ENCODE results near the gene MS4A4E. TPM values are rescaled to one million over a fixed set of nuclear protein-coding genes. Genes with fewer than 3 reads are reported as not detected.
"Not testable (repeated sequence)": the region's sequence is repeated elsewhere in the genome, so short reads cannot be mapped to it uniquely, and the experiment has no call there.

MS4A4E gene
- total RNA-seq, 1 donor from 2014 or later = not detected

DNA sequence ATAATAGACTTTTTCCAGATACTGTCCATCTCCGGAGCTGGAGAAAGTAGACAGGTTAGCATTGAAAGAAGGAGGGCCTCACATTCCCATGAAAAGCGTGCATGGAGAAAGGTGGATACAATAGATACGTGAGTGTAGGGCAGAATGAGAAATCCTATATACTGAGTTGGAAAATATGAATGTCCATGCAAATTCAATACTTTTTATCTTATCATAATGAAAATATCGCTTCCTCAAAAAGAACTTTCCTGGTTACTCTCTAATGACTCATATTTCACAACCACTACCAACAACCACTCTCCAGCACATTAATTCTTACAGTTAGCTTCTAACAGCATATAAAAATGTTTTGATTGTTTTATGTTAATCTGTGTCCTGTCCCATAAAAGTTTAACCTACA is 38.0 kb downstream of the MS4A4E start:
- TF ChIP-seq, protein P1, sequence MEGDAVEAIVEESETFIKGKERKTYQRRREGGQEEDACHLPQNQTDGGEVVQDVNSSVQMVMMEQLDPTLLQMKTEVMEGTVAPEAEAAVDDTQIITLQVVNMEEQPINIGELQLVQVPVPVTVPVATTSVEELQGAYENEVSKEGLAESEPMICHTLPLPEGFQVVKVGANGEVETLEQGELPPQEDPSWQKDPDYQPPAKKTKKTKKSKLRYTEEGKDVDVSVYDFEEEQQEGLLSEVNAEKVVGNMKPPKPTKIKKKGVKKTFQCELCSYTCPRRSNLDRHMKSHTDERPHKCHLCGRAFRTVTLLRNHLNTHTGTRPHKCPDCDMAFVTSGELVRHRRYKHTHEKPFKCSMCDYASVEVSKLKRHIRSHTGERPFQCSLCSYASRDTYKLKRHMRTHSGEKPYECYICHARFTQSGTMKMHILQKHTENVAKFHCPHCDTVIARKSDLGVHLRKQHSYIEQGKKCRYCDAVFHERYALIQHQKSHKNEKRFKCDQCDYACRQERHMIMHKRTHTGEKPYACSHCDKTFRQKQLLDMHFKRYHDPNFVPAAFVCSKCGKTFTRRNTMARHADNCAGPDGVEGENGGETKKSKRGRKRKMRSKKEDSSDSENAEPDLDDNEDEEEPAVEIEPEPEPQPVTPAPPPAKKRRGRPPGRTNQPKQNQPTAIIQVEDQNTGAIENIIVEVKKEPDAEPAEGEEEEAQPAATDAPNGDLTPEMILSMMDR (IDR thresholded peaks at IDR 0.05) = no peak
- peaks cover 8% of the 10 kb centered on the region for H3K9me3 Mint-ChIP-seq

DNA sequence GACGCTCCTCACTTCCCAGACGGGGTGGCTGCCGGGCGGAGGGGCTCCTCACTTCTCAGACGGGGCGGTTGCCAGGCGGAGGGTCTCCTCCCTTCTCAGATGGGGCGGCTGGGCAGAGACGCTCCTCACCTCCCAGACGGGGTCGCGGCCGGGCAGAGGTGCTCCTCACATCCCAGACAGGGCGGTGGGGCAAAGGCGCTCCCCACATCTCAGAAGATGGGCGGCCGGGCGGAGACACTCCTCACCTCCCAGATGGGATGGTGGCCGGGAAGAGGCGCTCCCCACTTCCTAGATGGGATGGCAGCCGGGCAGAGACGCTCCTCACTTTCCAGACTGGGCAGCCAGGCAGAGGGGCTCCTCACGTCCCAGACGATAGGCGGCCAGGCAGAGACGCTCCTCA is 41.6 kb downstream of the MS4A4E start:
- not testable (repeated sequence) for H3K36me3 Mint-ChIP-seq; DNase-seq (ENCODE audit: low spot score); H3F3A ChIP-seq (ENCODE audit: low read depth); H3K9me3 ChIP-seq (ENCODE audit: low read depth); H3K27ac Mint-ChIP-seq; H3K36me3 ChIP-seq; H3K4me1 Mint-ChIP-seq; H3K4me3 ChIP-seq; H3K27me3 Mint-ChIP-seq (ENCODE audit: insufficient read depth, low read depth); H3K79me2 ChIP-seq (ENCODE audit: low read depth); H4K20me1 ChIP-seq (ENCODE audit: low read depth); H3K4me3 Mint-ChIP-seq; H2AFZ ChIP-seq (replicated peaks); H3K4me1 ChIP-seq; H3K9ac ChIP-seq; H3K4me2 ChIP-seq; H3K27me3 ChIP-seq; H3K27ac ChIP-seq
- peaks cover 11% of the 10 kb centered on the region for H3K9me3 Mint-ChIP-seq

More for the DNA sequence above, 38.0 kb downstream of the MS4A4E start:
- peaks cover 4% of the 10 kb centered on the region for H3K27me3 Mint-ChIP-seq (ENCODE audit: insufficient read depth, low read depth)
- no peaks in the 10 kb centered on the region for H3K36me3 ChIP-seq
- H3K27ac ChIP-seq = no peak overlapping the region
- no peaks in the 10 kb centered on the region for H4K20me1 ChIP-seq (ENCODE audit: low read depth)
- peaks cover 3% of the 10 kb centered on the region for H3F3A ChIP-seq (ENCODE audit: low read depth)
- H3K27me3 ChIP-seq = no peaks in the 10 kb centered on the region
- no peak overlapping the region for H3K4me2 ChIP-seq
- H3K36me3 Mint-ChIP-seq = peaks cover 3% of the 10 kb centered on the region
- H3K27ac Mint-ChIP-seq = no peak overlapping the region
- H3K4me3 Mint-ChIP-seq = no peak overlapping the region
- no peak overlapping the region for H3K9ac ChIP-seq
- no peak overlapping the region for H3K4me3 ChIP-seq
- no peak overlapping the region for H2AFZ ChIP-seq (replicated peaks)
- peaks cover 7% of the 10 kb centered on the region for H3K9me3 ChIP-seq (ENCODE audit: low read depth)
- peaks cover 18% of the 10 kb centered on the region for H3K4me1 ChIP-seq
- H3K4me1 Mint-ChIP-seq = peaks cover 31% of the 10 kb centered on the region
- H3K79me2 ChIP-seq (ENCODE audit: low read depth) = no peaks in the 10 kb centered on the region
- no peak for DNase-seq (ENCODE audit: low spot score)

DNA sequence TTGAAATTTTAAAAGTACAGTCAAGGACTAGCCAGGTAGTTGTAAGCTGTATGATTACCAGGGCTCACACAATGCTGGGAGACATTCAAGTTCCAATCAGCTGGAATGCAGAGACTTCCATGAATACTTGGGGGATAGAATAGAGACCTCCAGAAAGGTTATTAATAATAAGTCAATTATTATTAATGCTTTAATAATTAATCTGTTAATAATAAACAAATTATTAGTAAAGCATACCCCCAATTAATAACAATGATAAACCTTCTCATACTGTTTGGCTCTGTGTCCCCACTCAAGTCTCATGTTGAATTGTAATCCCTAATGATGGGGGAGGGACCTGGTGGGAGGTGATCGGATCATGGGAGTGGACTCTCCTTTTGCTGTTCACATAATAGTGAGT is 45.5 kb downstream of the MS4A4E start:
- TF ChIP-seq, protein P1 (IDR thresholded peaks at IDR 0.05) = no peak
- TF ChIP-seq EZH2phosphoT487 (IDR thresholded peaks at IDR 0.05) (no peak), EZH2 (IDR thresholded peaks at IDR 0.05) (no peak)
- Histone ChIP-seq H3F3A (ENCODE audit: low read depth) (no peaks in the 10 kb centered on the region), H3K27me3 (no peaks in the 10 kb centered on the region), H3K4me1 (peaks cover 12% of the 10 kb centered on the region), H3K4me3 (no peak overlapping the region), H2AFZ (replicated peaks) (no peak overlapping the region), H3K79me2 (ENCODE audit: low read depth) (no peaks in the 10 kb centered on the region), H3K36me3 (no peaks in the 10 kb centered on the region), H3K27ac (no peak overlapping the region), H4K20me1 (ENCODE audit: low read depth) (no peaks in the 10 kb centered on the region), H3K9me3 (ENCODE audit: low read depth) (peaks cover 4% of the 10 kb centered on the region), H3K9ac (no peak overlapping the region), H3K4me2 (no peak overlapping the region)
- Mint-ChIP-seq H3K27ac (no peak overlapping the region), H3K27me3 (ENCODE audit: insufficient read depth, low read depth) (peaks cover 3% of the 10 kb centered on the region), H3K4me3 (no peak overlapping the region), H3K4me1 (peaks cover 9% of the 10 kb centered on the region), H3K9me3 (peaks cover 17% of the 10 kb centered on the region), H3K36me3 (peaks cover 1% of the 10 kb centered on the region)
- no peak for DNase-seq (ENCODE audit: low spot score)

DNA sequence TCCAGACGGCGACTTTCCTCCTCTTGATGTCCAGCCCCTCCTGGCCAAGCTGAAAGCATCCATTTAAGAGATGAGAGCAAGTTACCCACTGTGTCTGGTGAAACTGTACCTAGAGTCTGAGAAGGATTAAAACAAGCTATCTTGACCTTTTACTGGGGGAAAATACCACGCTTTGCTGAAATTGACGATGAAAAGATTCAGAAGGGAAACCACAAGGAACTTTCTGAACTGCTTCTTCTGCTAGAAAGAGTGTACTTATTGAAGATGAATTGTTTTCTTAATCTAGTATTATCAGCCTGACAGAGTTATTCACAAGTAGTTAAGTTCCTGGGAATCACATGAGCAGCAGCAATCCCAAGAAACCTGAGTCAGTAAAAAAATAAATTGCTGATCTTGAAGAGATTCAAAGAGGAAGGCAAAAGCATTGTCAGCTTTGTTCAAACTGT is 47.0 kb downstream of the MS4A4E start:
- no peaks in the 10 kb centered on the region for H3K27me3 ChIP-seq
- no peaks in the 10 kb centered on the region for H4K20me1 ChIP-seq (ENCODE audit: low read depth)
- no peak overlapping the region for H3K4me2 ChIP-seq
- Mint-ChIP-seq H3K36me3 (no peaks in the 10 kb centered on the region), H3K27me3 (ENCODE audit: insufficient read depth, low read depth) (peaks cover 3% of the 10 kb centered on the region), H3K9me3 (peaks cover 12% of the 10 kb centered on the region), H3K4me3 (no peak overlapping the region), H3K27ac (no peak overlapping the region), H3K4me1 (peaks cover 9% of the 10 kb centered on the region)
- H3K79me2 ChIP-seq (ENCODE audit: low read depth) = no peaks in the 10 kb centered on the region
- peaks cover 12% of the 10 kb centered on the region for H3K4me1 ChIP-seq
- H2AFZ ChIP-seq (replicated peaks) = no peak overlapping the region
- TF ChIP-seq, protein P1 (IDR thresholded peaks at IDR 0.05) = no peak
- no peak for TF ChIP-seq EZH2 (IDR thresholded peaks at IDR 0.05)
- TF ChIP-seq EZH2phosphoT487 (IDR thresholded peaks at IDR 0.05) = no peak
- no peak overlapping the region for H3K4me3 ChIP-seq
- H3K9ac ChIP-seq = no peak overlapping the region
- H3K27ac ChIP-seq = no peak overlapping the region
- H3F3A ChIP-seq (ENCODE audit: low read depth) = no peaks in the 10 kb centered on the region
- no peak for DNase-seq (ENCODE audit: low spot score)
- H3K9me3 ChIP-seq (ENCODE audit: low read depth) = no peaks in the 10 kb centered on the region
- H3K36me3 ChIP-seq = no peaks in the 10 kb centered on the region
